ENCODE data around the gene EME2. TPM values are rescaled to one million over a fixed set of nuclear protein-coding genes. Genes with fewer than 3 reads are reported as not detected.
A peak's percentile ranks its signal among the peaks of the same experiment; 100 is the strongest.

The EME2 gene
- total and polyA plus RNA-seq, 4 donors: 1.6 to 23.7 (median 18.2) TPM

DNA sequence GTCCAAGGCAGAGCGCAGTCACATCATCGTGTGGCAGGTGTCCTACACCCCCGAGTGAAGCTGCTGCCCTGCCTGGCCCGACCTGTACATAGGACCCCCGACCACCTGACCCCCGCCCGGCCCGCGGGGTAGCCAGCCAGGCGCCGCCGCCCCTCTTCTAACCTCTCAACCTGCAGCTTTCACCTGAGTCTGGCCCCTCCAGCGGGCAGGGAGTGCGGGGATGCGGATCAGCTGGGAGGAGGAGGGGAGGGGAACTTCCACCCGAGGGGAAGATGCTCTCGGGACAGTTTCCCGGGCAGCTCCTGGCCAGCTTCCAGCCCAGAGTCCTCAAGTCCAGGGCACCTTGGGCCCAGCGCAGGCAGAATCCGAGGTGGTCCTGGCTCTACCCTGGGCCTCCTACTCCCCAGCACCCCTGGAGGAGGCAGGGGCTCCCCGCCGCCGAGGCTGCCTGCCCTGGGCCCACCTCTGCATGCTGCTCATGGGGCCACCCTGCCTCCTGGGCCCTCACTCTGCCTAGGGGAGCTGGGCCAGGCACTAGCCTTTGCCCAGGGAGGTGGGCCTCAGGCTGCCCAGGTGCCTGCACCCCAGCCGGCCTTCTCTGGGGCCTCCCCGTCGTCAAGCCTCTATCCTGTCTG is 3.7 kb upstream of the EME2 start:
- H3K27me3 ChIP-seq (ENCODE audit: control insufficient read depth in 1 of 2, insufficient read depth in 2 of 2, low read length in 1 of 2): no peaks in the 10 kb centered on the region
- ATAC-seq (ENCODE audit: low FRiP score) (no peak), DNase-seq (no peak)
- no peaks in the 10 kb centered on the region for H3K9me3 ChIP-seq (ENCODE audit: control insufficient read depth, low read length)
- intact Hi-C loops (cut with DNase I): no loop called here
- H3K27ac ChIP-seq (ENCODE audit: low read depth in 1 of 2, low read length in 2 of 2): no peak overlapping the region
- no peaks in the 10 kb centered on the region for H3K4me1 ChIP-seq (ENCODE audit: control insufficient read depth in 1 of 2, insufficient read depth in 2 of 2, low read length in 2 of 2)
- H3K4me3 ChIP-seq (ENCODE audit: low read length in 2 of 2): no peak overlapping the region
- no peaks in the 10 kb centered on the region for H3K36me3 ChIP-seq (ENCODE audit: control insufficient read depth in 1 of 2, insufficient read depth in 2 of 2, low read length in 1 of 2)
- 77 to 79% methylated on average over 22 to 26 of the region's 26 CpGs for WGBS, 2 donors

DNA sequence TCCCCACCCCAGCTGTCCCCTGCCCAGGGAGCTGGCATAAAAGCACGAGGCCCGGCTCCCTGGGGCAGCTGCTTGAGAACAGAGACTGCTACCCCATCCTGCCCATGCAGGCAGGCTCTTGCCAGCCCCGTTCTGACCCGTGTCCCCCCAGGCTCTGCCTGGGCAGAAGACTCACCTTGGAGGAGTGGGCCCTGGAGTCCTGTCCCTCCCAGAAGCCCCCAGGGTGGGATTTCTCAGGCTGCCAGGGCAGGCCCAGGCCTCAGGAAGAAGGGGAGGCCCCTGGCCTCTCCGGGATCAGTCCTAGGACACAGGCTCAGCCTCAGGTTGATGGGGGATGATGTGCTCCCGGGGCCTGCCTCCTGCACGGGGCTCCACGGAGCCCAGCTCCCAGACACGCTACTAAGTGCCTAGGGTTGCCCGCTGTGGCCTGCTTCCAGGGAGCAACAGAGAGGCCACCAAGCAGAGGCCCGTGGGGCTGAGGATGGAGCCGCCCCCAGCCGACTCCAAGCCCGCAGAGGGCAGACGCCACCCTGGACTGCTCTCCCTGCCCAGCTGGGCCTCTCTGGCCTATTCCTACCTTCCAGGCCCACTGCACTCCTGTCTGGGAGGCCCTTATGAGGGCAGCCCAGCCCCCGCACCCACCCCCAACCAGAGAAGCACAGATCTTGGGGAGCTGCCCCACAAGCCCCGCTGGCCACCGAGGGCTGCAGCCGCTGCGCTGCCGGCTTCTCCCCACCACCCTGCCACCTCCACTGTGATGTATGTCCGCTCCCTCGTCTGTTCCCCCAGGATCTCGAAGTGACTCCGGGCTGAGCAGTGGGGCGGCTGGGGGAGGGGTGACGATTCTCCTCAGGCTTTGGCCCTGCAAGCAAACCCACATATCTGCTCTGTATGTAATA is 3.0 kb upstream of the EME2 start:
- DNase-seq: no peak
- WGBS, 2 donors: 65 to 72% methylated on average over 26 to 27 of the region's 27 CpGs
- intact Hi-C loops (cut with DNase I): loop anchor here in 1 of 2 donors (5.0 kb wide), 1 partner anchor 62 kb away; the partner anchor contains the start of gene MAPK8IP3
- no peaks in the 10 kb centered on the region for H3K4me1 ChIP-seq (ENCODE audit: control insufficient read depth in 1 of 2, insufficient read depth in 2 of 2, low read length in 2 of 2)
- H3K27me3 ChIP-seq (ENCODE audit: control insufficient read depth in 1 of 2, insufficient read depth in 2 of 2, low read length in 1 of 2): no peaks in the 10 kb centered on the region
- peak overlapping the region in 1 of 2 donors; percentile 7 for H3K27ac ChIP-seq (ENCODE audit: low read depth in 1 of 2, low read length in 2 of 2)
- no peak overlapping the region for H3K4me3 ChIP-seq (ENCODE audit: low read length in 2 of 2)
- H3K9me3 ChIP-seq (ENCODE audit: control insufficient read depth, low read length): no peaks in the 10 kb centered on the region
- ATAC-seq (ENCODE audit: low FRiP score): no peak
- no peaks in the 10 kb centered on the region for H3K36me3 ChIP-seq (ENCODE audit: control insufficient read depth in 1 of 2, insufficient read depth in 2 of 2, low read length in 1 of 2)

DNA sequence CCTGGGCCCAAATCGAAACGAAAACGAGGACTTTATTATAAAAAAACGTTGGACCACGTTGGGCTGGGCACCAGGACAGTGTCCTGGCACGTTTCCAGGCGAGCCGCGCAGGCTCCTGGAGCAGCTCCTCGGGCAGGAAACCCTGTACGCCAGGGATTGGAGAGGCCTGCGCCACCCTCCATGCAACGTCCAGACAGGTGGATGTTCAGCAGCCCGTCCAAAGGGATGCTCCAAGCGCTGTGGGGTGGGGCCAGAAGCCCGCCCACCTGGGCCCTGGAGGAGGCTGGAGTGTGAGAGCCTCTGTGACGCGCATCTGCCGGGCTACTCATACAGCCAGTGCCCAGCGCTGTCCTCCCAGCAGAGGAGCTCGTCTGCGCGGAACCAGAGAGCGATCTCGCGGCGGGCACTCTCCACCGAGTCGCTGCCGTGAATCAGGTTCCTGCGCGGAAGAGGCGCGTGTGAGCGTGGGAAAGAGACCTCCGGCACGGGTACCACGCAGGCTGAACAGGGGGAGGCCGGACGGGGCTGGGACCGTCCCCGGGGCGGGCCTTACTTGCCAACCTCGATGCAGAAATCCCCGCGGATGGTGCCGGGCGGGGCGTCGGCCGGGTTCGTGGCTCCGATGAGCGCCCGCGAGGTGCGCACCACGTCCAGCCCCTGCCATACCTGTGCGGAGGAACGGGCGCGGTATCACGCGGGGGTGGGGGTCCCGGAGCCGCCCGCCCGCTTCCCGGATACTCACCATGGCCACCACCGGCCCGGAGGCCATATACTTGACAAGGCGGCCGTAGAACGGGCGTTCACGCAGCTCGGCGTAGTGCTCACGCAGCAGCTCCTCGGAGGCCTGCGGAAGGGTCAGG is 2.1 kb upstream of the EME2 start:
- Histone ChIP-seq H3K36me3 (ENCODE audit: control insufficient read depth in 1 of 2, insufficient read depth in 2 of 2, low read length in 1 of 2) (no peaks in the 10 kb centered on the region), H3K4me3 (ENCODE audit: low read length in 2 of 2) (peak overlapping the region; percentile 80 to 86), H3K4me1 (ENCODE audit: control insufficient read depth in 1 of 2, insufficient read depth in 2 of 2, low read length in 2 of 2) (no peaks in the 10 kb centered on the region), H3K27ac (ENCODE audit: low read depth in 1 of 2, low read length in 2 of 2) (peak overlapping the region in 1 of 2 donors; percentile 7), H3K9me3 (ENCODE audit: control insufficient read depth, low read length) (no peaks in the 10 kb centered on the region), H3K27me3 (ENCODE audit: control insufficient read depth in 1 of 2, insufficient read depth in 2 of 2, low read length in 1 of 2) (no peaks in the 10 kb centered on the region)
- DNase-seq (peak; percentile 85 to 91), ATAC-seq (ENCODE audit: low FRiP score) (peak; percentile 24)
- WGBS, 2 donors: 1 to 2% methylated on average over 72 to 81 of the region's 81 CpGs
- intact Hi-C loops (cut with DNase I): loop anchor here in 1 of 2 donors (5.0 kb wide), 1 partner anchor 63 kb away; the partner anchor contains the start of gene MAPK8IP3

DNA sequence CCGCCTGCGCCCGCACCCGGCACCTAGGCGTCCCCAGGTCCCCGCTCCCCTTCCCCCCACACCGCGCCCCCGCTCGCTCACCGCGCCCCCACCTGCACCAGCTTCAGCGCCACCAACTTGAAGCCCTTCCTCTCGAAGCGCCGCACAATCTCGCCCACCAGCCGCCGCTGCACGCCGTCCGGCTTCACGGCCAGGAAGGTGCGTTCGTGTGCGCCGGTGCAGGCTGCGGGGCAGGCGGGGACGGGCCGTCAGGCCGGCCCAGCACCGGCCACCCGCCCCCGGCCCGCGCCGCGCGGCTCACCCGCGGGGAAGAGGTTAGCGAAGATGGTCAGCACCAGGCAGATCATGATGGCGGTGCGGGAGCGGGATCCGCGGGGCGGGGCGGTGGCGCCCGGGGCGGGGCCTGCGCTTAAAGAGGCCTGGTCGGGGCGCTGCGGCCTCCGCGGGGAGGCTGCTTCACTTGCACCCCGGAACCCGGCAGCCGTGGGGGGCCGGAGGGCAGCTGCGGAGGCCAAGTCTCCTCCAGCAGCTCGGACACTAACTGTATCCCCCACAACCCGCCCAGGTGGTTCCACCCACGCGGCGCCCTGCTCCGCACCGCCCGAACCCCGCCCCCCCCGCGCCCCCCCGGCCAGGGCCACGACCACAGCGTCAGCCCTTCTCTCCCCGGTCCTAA is 1.3 kb upstream of the EME2 start, which contains the start of gene NME3:
Gene NME3 (minus strand): TSS at position 356 of the 676 bp plus-strand sequence. CDS start 9 bp downstream, at position 347.
- ATAC-seq (ENCODE audit: low FRiP score) (peak; percentile 66), DNase-seq (peak; percentile 89 to 94)
- H3K27ac ChIP-seq (ENCODE audit: low read depth in 1 of 2, low read length in 2 of 2): peak within 1 kb of the TSS in 1 of 2 donors; percentile 45
- peak within 1 kb of the TSS; percentile 80 to 86 for H3K4me3 ChIP-seq (ENCODE audit: low read length in 2 of 2)
- H3K27me3 ChIP-seq (ENCODE audit: control insufficient read depth in 1 of 2, insufficient read depth in 2 of 2, low read length in 1 of 2): no peaks in the 10 kb centered on the region
- intact Hi-C loops (cut with DNase I): loop anchor here in 1 of 2 donors (5.0 kb wide), 1 partner anchor 64 kb away; the partner anchor contains the start of gene MAPK8IP3
- 1% methylated on average over 49 to 79 of the region's 79 CpGs for WGBS, 2 donors
- no peaks in the 10 kb centered on the region for H3K9me3 ChIP-seq (ENCODE audit: control insufficient read depth, low read length)
- H3K4me1 ChIP-seq (ENCODE audit: control insufficient read depth in 1 of 2, insufficient read depth in 2 of 2, low read length in 2 of 2): no peaks in the 10 kb centered on the region
- no peaks in the 10 kb centered on the region for H3K36me3 ChIP-seq (ENCODE audit: control insufficient read depth in 1 of 2, insufficient read depth in 2 of 2, low read length in 1 of 2)

DNA sequence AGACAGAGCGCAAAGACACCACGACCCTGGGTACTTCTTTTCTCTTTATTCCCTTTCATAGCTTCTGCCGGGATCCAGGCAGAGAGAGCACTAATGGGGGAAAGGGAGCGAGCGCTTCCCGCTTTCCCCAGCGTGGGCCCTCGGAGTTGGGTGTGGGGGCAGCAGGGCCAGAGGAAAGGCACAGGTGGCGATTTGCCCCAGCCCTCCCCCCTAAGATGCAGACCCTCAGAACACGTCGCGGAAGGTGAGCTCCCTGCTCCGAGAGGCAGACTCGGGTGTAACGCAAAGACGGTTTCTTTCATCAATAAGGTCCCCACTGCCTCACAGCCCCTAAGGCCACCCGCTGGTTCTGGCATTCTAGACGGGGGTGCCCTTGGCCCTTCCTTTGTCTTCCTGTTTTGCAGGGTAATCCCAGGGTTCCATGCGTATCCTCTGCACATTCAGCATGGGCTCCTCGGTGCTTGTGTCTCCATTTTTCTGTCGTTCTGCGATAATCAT is 697 bp upstream of the EME2 start:
- ATAC-seq (ENCODE audit: low FRiP score) (no peak), DNase-seq (no peak)
- no peaks in the 10 kb centered on the region for H3K9me3 ChIP-seq (ENCODE audit: control insufficient read depth, low read length)
- H3K27me3 ChIP-seq (ENCODE audit: control insufficient read depth in 1 of 2, insufficient read depth in 2 of 2, low read length in 1 of 2): no peaks in the 10 kb centered on the region
- H3K4me1 ChIP-seq (ENCODE audit: control insufficient read depth in 1 of 2, insufficient read depth in 2 of 2, low read length in 2 of 2): no peaks in the 10 kb centered on the region
- peak overlapping the region; percentile 80 to 86 for H3K4me3 ChIP-seq (ENCODE audit: low read length in 2 of 2)
- WGBS, 2 donors: 3 to 5% methylated on average over 21 to 22 of the region's 22 CpGs
- H3K27ac ChIP-seq (ENCODE audit: low read depth in 1 of 2, low read length in 2 of 2): peak overlapping the region in 1 of 2 donors; percentile 14
- H3K36me3 ChIP-seq (ENCODE audit: control insufficient read depth in 1 of 2, insufficient read depth in 2 of 2, low read length in 1 of 2): peaks cover 0 to 3% of the 10 kb centered on the region in 2 donors
- intact Hi-C loops (cut with DNase I): loop anchor here in 1 of 2 donors (5.0 kb wide), 1 partner anchor 65 kb away; the partner anchor contains the start of gene MAPK8IP3

DNA sequence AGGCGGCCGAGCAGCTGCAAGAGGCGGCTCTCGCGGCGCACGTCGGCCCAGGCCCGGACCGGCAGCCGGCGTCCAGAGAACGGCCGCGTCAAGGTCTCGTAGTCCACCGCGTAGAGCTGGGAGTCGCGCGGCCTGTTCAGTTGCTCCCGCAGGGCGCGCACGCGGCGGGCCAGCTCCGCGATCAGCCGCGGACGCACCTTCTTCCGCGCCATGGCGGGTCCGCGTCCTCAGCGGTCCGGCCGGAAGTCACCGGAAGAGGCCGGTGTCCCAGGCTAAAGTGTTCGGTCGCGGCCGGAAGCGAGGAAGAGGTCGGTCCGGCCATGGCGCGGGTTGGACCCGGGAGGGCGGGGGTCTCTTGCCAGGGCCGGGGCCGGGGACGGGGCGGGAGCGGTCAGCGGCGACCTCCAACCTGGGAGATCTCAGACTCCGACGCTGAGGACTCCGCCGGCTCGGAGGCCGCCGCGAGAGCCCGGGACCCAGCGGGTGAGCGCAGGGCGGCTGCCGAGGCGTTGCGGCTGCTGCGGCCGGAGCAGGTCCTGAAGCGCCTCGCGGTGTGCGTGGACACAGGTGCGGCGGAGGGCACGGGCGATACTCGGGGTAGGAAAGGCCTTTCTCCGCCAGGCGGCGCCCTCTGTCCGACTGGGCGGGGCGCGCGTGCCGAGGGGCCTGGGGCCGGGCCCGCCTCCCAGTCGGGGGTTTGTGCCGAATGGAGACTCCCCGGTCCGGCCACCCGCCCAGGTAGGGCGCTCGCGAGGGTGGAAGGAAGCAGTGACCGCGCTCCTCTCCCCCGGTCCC is 495 bp downstream of the EME2 start, which contains the start of gene MRPS34:
Gene MRPS34 (minus strand): TSS at position 227 of the 795 bp plus-strand sequence. CDS start 15 bp downstream, at position 212.
- no peaks in the 10 kb centered on the region for H3K9me3 ChIP-seq (ENCODE audit: control insufficient read depth, low read length)
- H3K4me3 ChIP-seq (ENCODE audit: low read length in 2 of 2): peak within 1 kb of the TSS; percentile 80 to 86
- H3K36me3 ChIP-seq (ENCODE audit: control insufficient read depth in 1 of 2, insufficient read depth in 2 of 2, low read length in 1 of 2): peaks cover 0 to 7% of the 10 kb centered on the region in 2 donors
- DNase-seq: peak; percentile 89 to 94
- no peaks in the 10 kb centered on the region for H3K4me1 ChIP-seq (ENCODE audit: control insufficient read depth in 1 of 2, insufficient read depth in 2 of 2, low read length in 2 of 2)
- peak; percentile 78 for ATAC-seq (ENCODE audit: low FRiP score)
- H3K27ac ChIP-seq (ENCODE audit: low read depth in 1 of 2, low read length in 2 of 2): peak within 1 kb of the TSS in 1 of 2 donors; percentile 55
- intact Hi-C loops (cut with DNase I): loop anchor here in 1 of 2 donors (5.0 kb wide), 1 partner anchor 66 kb away; the partner anchor contains the start of gene MAPK8IP3
- 1% methylated on average over 77 to 108 of the region's 108 CpGs for WGBS, 2 donors
- H3K27me3 ChIP-seq (ENCODE audit: control insufficient read depth in 1 of 2, insufficient read depth in 2 of 2, low read length in 1 of 2): no peaks in the 10 kb centered on the region
